Stimulated activated CD8-positive, alpha-beta memory T cell treated with anti-CD3 and anti-CD28 coated beads, Interleukin-12 subunit alpha, Interleukin-12 subunit beta, amount 100 ng/mL, for 24 hours (primary cell): ENCODE results near the gene KRCC1.
"Not testable (repeated sequence)": the region's sequence is repeated elsewhere in the genome, so short reads cannot be mapped to it uniquely, and the experiment has no call there.

Experiments used
- DNase-seq: peaks from one replicate; pipeline ENCODE4 v3.0.0-alpha.2; 2020; ENCODE audit errors: extremely low read depth

Gene KRCC1

GRCh38 chr2:88077080-88077479 lies 21.5 kb upstream of the KRCC1 start:
- no peak for DNase-seq

- DNase-seq = no peak
Observed at GRCh38 chr2:88074854-88075292, 19.3 kb upstream of the KRCC1 start.

- DNase-seq = no peak
Observed at GRCh38 chr2:88074150-88074549, 18.6 kb upstream of the KRCC1 start.

GRCh38 chr2:88071365-88071764 lies 15.8 kb upstream of the KRCC1 start:
- no peak for DNase-seq

- DNase-seq = no peak
Observed at GRCh38 chr2:88070055-88070454, 14.5 kb upstream of the KRCC1 start.

- no peak for DNase-seq
Observed at GRCh38 chr2:88069117-88069516, 13.5 kb upstream of the KRCC1 start.

GRCh38 chr2:88068044-88068443 lies 12.5 kb upstream of the KRCC1 start:
- DNase-seq = no peak

GRCh38 chr2:88067598-88067997 lies 12.0 kb upstream of the KRCC1 start, which contains the start of gene SMYD1:
TSS of gene SMYD1 (plus strand) at chr2:88067825. CDS start at chr2:88067865, 40 bp downstream.
- DNase-seq = no peak

GRCh38 chr2:88067189-88067588 lies 11.6 kb upstream of the KRCC1 start:
- no peak for DNase-seq

GRCh38 chr2:88066543-88066942 lies 11.0 kb upstream of the KRCC1 start:
- no peak for DNase-seq

GRCh38 chr2:88061295-88061694 lies 5.7 kb upstream of the KRCC1 start:
- DNase-seq = no peak

- no peak for DNase-seq
Observed at GRCh38 chr2:88060907-88061275, 5.3 kb upstream of the KRCC1 start.

- no peak for DNase-seq
Observed at GRCh38 chr2:88059979-88060906, 4.7 kb upstream of the KRCC1 start.

- DNase-seq = no peak
Observed at GRCh38 chr2:88058191-88058590, 2.6 kb upstream of the KRCC1 start.

GRCh38 chr2:88057437-88057844 lies 1.9 kb upstream of the KRCC1 start:
- no peak for DNase-seq

GRCh38 chr2:88054782-88055370 lies 707 bp downstream of the KRCC1 start:
- no peak for DNase-seq

- no peak for DNase-seq
Observed at GRCh38 chr2:88053934-88054781, 1.4 kb downstream of the KRCC1 start.

GRCh38 chr2:88053296-88053695 lies 2.3 kb downstream of the KRCC1 start:
- DNase-seq = no peak

- no peak for DNase-seq
Observed at GRCh38 chr2:88051792-88052191, 3.8 kb downstream of the KRCC1 start.

- no peak for DNase-seq
Observed at GRCh38 chr2:88049622-88050021, 6.0 kb downstream of the KRCC1 start.

GRCh38 chr2:88048541-88048940 lies 7.0 kb downstream of the KRCC1 start:
- no peak for DNase-seq

GRCh38 chr2:88045561-88045960 lies 10.0 kb downstream of the KRCC1 start:
- not testable (repeated sequence) for DNase-seq
